HG02852 (cell line): ENCODE measurements around the gene GPR137.

ENCODE experiments used
- ATAC-seq: cut with Tn5 transposase; IDR thresholded peaks from one replicate; pipeline ENCODE4 v1.9.1; 2021; ENCODE audit warnings: mild to moderate bottlenecking, moderate library complexity; ENCODE audit not compliant: unreplicated experiment

The GPR137 gene

GRCh38 chr11:64249038-64249437 is 36.6 kb upstream of the GPR137 start:
- ATAC-seq = no peak

DNA sequence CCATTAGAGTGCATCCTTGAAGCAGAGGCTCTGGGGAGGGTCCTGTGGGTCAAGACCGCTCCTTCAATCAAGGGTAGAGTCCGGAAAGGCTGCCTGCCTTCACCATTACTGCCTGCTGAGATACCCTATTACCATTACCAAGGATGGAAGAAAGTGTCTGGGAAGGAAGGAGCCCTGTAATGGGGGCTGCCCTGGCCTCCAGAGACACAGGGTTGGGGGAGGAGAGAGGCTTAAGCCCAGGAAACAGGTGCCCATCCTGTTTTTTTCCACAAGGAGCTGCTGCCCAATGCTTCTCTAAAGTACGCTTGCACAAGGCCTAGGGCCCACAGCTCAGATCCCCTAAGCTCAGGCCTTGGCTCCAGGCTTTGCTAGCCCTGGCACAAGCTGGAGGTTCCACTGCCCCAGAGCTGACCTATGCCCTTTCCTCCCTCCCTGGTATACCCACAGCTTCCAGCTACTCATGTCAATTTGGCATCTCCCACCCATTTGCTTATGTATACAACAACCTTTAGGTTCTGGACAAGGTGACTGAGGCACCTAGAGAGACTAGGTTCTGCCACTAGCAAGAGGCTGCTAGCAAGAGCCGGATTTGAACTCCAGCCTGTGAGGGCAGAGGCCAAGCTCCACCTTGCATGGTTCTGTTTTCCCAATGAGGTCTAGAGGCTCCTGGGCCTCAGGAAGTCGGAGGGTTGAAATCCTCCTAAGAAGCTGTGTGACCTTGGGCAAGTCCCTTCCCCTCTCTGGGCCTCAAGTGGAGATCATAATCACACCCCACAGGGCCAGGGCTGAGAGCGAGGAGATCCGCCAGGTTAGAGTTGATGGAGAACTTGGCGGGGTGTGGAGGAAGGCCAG is 35.9 kb upstream of the GPR137 start:
- ATAC-seq = no peak

- no peak for ATAC-seq
These were observed 35.1 kb upstream of the GPR137 start for GRCh38 chr11:64250415-64251015.

DNA sequence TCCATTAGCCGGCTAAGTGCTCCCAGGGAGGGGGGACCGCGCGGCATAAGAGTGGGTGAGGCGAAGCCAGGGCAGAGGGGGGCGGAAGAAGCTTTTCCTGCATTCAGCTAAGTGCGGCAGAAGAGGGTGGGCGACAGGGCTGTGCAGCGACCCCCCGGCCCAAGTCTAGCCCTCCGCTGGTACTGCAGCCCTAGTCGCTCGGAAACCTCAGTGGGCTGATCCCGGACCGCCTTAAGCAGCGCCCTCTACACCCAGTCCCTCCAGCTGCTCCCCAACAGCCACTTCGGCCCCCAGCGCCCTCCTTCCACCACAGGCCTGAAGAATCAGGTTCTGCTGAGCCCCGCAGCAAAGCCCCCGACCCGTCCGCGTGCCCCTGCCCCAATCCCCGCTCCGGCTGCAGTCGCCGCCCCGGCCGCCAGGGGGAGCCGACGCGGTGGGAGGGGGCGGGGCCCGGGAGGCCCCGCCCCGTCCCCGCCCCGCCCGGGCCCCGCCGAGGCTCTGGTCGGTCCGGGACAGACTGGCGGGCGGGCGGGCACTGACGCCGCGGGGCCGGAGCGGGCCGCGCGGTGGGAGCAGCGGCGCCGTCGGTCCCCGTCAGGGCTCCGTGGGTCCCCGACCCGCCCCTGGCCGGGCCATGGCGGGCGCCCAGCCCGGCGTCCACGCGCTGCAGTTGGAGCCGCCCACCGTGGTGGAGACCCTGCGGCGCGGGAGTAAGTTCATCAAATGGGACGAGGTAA is 34.5 kb upstream of the GPR137 start, which contains the start of gene PLCB3:
PLCB3 (plus strand) TSS at position 515 of the 737 bp plus-strand sequence; CDS start at position 635, 120 bp downstream.
- ATAC-seq = peak; percentile 44

GRCh38 chr11:64251753-64252002 is 34.0 kb upstream of the GPR137 start:
- ATAC-seq = peak; percentile 14

DNA sequence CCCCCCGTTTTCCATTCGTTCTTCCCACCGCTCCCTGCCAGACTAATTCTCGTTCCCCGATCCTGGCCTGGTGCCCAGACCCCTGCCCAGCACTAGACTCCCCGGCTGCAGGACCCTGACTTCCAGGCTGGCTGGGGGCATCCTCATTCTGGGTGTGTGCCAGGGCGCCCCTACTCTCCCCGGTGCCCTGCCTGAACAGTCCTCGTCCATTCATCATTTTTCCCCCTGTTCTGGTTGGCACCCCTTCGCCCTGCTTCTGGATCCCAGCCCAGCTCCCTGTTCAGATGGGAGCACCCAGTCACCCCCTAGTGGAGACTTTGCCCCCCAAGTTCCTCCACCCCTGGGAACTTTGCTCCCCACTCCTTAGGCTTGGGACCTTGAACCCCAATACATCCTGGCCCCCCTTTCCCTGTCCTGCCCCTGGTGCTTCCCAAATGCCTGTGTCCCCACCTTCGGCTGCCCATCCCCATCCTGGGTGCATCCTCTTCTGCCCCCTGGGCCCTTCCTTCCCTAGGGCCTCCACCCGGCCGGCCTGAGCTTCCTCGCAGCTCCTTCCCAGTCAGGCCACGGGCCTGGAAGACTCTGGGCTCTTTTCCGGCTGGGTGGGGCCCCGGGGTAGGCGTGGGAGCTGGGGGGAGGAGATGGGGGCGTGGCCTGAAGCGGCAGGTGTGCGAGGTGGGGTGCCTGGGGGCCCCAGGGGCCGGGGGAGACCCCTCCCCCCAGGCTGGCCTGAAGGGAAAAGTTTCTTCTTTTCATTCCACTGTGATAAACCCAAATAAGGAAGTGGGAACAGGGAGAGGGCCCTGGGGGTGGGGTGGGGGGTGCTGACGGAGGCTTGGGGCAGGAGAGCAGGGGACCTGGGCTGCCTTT is 33.4 kb upstream of the GPR137 start:
- no peak for ATAC-seq

GRCh38 chr11:64253043-64253442 is 32.6 kb upstream of the GPR137 start:
- no peak for ATAC-seq

- no peak for ATAC-seq
These were observed 32.2 kb upstream of the GPR137 start for GRCh38 chr11:64253481-64253880.

GRCh38 chr11:64254326-64254725 is 31.3 kb upstream of the GPR137 start:
- ATAC-seq = no peak

- no peak for ATAC-seq
These were observed 30.2 kb upstream of the GPR137 start for GRCh38 chr11:64255135-64256128.

GRCh38 chr11:64256300-64256699 is 29.3 kb upstream of the GPR137 start:
- ATAC-seq = no peak

DNA sequence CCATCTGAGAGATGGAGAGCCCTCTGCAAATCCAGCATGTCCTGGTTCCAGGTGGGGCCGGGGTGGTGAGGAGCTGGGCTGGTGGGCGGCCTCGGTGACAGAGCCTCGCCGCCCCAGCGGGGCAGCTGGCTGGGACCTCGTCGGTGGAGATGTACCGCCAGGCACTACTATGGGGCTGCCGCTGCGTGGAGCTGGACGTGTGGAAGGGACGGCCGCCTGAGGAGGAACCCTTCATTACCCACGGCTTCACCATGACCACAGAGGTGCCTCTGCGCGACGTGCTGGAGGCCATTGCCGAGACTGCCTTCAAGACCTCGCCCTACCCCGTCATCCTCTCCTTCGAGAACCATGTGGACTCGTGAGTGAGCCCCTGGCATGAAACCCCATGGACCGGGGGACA is 27.3 kb upstream of the GPR137 start:
- ATAC-seq = no peak

- no peak for ATAC-seq
These were observed 26.6 kb upstream of the GPR137 start for GRCh38 chr11:64258946-64259532.

GRCh38 chr11:64259533-64260067 is 26.0 kb upstream of the GPR137 start:
- no peak for ATAC-seq

DNA sequence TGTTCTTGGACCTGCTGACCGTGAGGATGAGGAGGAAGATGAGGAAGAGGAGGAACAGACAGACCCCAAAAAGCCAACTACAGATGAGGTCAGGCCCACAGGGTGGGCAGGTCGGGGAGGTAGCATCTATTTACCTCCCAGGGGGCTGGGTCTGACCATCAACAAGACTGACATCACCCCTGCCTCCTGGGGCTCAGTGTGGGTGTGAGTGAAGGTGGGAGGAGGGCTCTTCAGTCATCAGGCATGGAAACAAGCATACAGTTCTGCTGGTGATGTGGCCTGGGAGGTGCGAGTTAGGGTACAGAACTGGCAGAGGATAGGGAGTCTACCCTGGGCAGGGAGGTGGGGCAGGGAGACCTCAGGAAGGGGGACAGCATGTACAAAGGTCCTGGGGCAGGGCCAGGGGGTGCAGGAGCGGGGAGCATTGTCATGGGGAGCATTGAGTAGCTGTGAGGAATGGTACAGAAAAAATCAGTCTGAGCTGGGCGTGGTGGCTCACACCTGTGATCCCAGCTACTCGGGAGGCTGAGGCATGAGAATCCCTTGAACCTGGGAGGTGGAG is 25.4 kb upstream of the GPR137 start:
- no peak for ATAC-seq

- no peak for ATAC-seq
These were observed 24.0 kb upstream of the GPR137 start for GRCh38 chr11:64261556-64262080.

DNA sequence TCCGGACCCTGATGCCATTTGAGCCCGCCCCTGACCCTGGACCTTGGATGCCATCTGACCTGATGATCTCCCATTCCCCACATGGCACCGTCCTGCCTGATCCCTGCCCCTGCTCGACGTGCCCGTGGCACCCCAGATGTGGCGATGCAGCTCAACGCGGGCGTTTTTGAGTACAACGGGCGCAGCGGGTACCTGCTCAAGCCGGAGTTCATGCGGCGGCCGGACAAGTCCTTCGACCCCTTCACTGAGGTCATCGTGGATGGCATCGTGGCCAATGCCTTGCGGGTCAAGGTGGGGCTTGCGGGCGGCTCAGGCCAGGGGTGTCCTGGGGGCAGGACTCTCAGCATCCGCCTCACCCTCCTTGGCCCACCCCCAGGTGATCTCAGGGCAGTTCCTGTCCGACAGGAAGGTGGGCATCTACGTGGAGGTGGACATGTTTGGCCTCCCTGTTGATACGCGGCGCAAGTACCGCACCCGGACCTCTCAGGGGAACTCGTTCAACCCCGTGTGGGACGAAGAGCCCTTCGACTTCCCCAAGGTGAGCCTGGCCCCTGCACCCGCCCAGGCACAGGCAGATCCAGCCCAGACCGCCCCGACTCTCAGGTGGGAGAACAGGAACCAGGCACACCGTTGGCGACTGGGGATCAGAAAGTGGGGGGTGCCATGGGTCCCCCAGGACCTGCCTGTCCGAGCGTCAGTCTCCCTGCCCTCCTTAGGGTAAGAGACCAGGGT is 23.2 kb upstream of the GPR137 start:
- no peak for ATAC-seq
